Right forelimb (tissue), 1 donor: Measurements from ENCODE around the gene NOM1.
"Not testable (repeated sequence)": the region's sequence is repeated elsewhere in the genome, so short reads cannot be mapped to it uniquely, and the experiment has no call there.

Experiments used
- DNase-seq: peaks from one replicate; pipeline ENCODE4 v3.0.0-alpha.2; 2018

NOM1 gene

GRCh38 chr7:156940421-156941122 is 8.9 kb upstream of the NOM1 start:
- no peak for DNase-seq

GRCh38 chr7:156941393-156942182 is 7.9 kb upstream of the NOM1 start:
- no peak for DNase-seq

- no peak for DNase-seq
Observed at GRCh38 chr7:156942708-156943090, 6.8 kb upstream of the NOM1 start.

GRCh38 chr7:156943091-156944041 is 6.1 kb upstream of the NOM1 start:
- DNase-seq = no peak

- no peak for DNase-seq
Observed at GRCh38 chr7:156944876-156945275, 4.6 kb upstream of the NOM1 start.

GRCh38 chr7:156947120-156947843 is 2.2 kb upstream of the NOM1 start:
- no peak for DNase-seq

- DNase-seq = no peak
Observed at GRCh38 chr7:156948361-156948760, 1.2 kb upstream of the NOM1 start.

GRCh38 chr7:156950381-156950858 is 908 bp downstream of the NOM1 start:
- no peak for DNase-seq

GRCh38 chr7:156953215-156953614 is 3.7 kb downstream of the NOM1 start:
- DNase-seq = not testable (repeated sequence)

GRCh38 chr7:156954941-156955340 is 5.4 kb downstream of the NOM1 start:
- no peak for DNase-seq

GRCh38 chr7:156956727-156957126 is 7.2 kb downstream of the NOM1 start:
- no peak for DNase-seq

- no peak for DNase-seq
Observed at GRCh38 chr7:156962145-156962544, 12.6 kb downstream of the NOM1 start.

- DNase-seq = no peak
Observed at GRCh38 chr7:156962897-156963296, 13.4 kb downstream of the NOM1 start.

GRCh38 chr7:156963472-156963871 is 14.0 kb downstream of the NOM1 start:
- no peak for DNase-seq

- DNase-seq = no peak
Observed at GRCh38 chr7:156964971-156965370, 15.5 kb downstream of the NOM1 start.

- no peak for DNase-seq
Observed at GRCh38 chr7:156966387-156966786, 16.9 kb downstream of the NOM1 start.

- no peak for DNase-seq
Observed at GRCh38 chr7:156968183-156968582, 18.7 kb downstream of the NOM1 start.

- no peak for DNase-seq
Observed at GRCh38 chr7:156969972-156970420, 20.5 kb downstream of the NOM1 start.

- no peak for DNase-seq
Observed at GRCh38 chr7:156975620-156976019, 26.1 kb downstream of the NOM1 start.

- no peak for DNase-seq
Observed at GRCh38 chr7:156979007-156979606, 29.6 kb downstream of the NOM1 start.

- DNase-seq = no peak
Observed at GRCh38 chr7:156979711-156980110, 30.2 kb downstream of the NOM1 start.
